HepG2 (cell line): ENCODE results near the gene WASHC2C. TPM values are rescaled to one million over a fixed set of nuclear protein-coding genes. Genes with fewer than 3 reads are reported as not detected.
"Not testable (repeated sequence)": the region's sequence is repeated elsewhere in the genome, so short reads cannot be mapped to it uniquely, and the experiment has no call there.

ENCODE experiments used
- ATAC-seq: fragments of 200-7000 bp; cut with Tn5 transposase; 3 replicates; pipeline ENCODE4 v1.9.1; 2020; ENCODE audit warnings: mild to moderate bottlenecking, moderate library complexity
- Bru-seq: library from RNA; stranded (reverse); fragments of 400-500 nt; gene quantifications from one replicate; lab custom pipeline; 2021; lab: Mats Ljungman, UMichigan
- BruChase-seq, 2 experiments: library from RNA; stranded (reverse); fragments of 400-500 nt; gene quantifications; one replicate each; lab custom pipeline; 2021; lab: Mats Ljungman, UMichigan
- BruUV-seq: library from RNA; stranded (reverse); fragments of 400-500 nt; replicated peaks from 2 replicates; lab custom pipeline; 2021; lab: Mats Ljungman, UMichigan
- CTCF ChIA-PET: fragments of 300-600 bp; formaldehyde crosslinking; extraction: SDS; loops from one replicate; lab custom pipeline; 2021; ENCODE audit warnings: low total read pairs, inconsistent platforms, low intra/inter-chr PET ratio; lab: Yijun Ruan, JAX
- POLR2A ChIA-PET: fragments of 350-600 bp; sonication (Branson Sonifier 250); formaldehyde crosslinking; loops from one replicate; lab custom pipeline; 2020; ENCODE audit warnings: antibody characterized with exemption, inconsistent platforms; lab: Yijun Ruan, JAX
- DNase-seq: peaks from one replicate; pipeline ENCODE4 v3.0.0-alpha.2; 2015; ENCODE audit warnings: low spot score
- FAIRE-seq: peaks from 3 replicates; lab custom pipeline; 2011; peaks lifted over from hg19 to GRCh38; lab: Jason Lieb, UNC
- H2AFZ ChIP-seq: one replicate; pipeline ENCODE4 v1.6.1; 2011; ENCODE audit warnings: low read length, inconsistent platforms
- H3K27ac ChIP-seq: fragments of 300-600 bp; 3 replicates; pipeline ENCODE4 v1.8.0; 2011; ENCODE audit warnings: mixed run types, mild to moderate bottlenecking, mixed read lengths, low read length, inconsistent platforms; ENCODE audit not compliant: insufficient read depth; ENCODE audit errors: extremely low read length
- H3K27me3 ChIP-seq, 2 experiments: fragments of 200-600 bp in 1 of 2; 2 replicates in 1 of 2; 3 replicates in 1 of 2; pipeline versions ENCODE4 v1.6.0 to v1.8.0; 2011; ENCODE audit warnings: low read length in 2 of 2, mild to moderate bottlenecking in 2 of 2, moderate library complexity in 2 of 2, inconsistent platforms in 1 of 2; ENCODE audit not compliant: insufficient read depth in 2 of 2, control insufficient read depth in 1 of 2
- H3K36me3 ChIP-seq, 2 experiments: fragments of 200-600 bp in 1 of 2; replicated peaks in 1 of 2; 2 replicates in 1 of 2; 3 replicates in 1 of 2; pipeline versions ENCODE4 v1.5.1 to v1.8.0; 2011; ENCODE audit warnings: low read length in 2 of 2, inconsistent platforms in 1 of 2; ENCODE audit not compliant: insufficient read depth in 2 of 2, control insufficient read depth in 1 of 2
- H3K4me1 ChIP-seq: 2 replicates; pipeline ENCODE4 v1.5.1; 2012; ENCODE audit warnings: low read length, inconsistent platforms; ENCODE audit not compliant: insufficient read depth
- H3K4me2 ChIP-seq: 2 replicates; pipeline ENCODE4 v1.6.0; 2011; ENCODE audit warnings: low read depth, low read length, inconsistent platforms
- H3K4me3 ChIP-seq, 3 experiments: fragments of 200-600 bp in 1 of 3; sonication (generic), shearing (Covaris generic) in 1 of 3; replicated peaks in 1 of 3; 2 replicates each; pipeline ENCODE4 v1.5.1; 2011 to 2016; ENCODE audit warnings: low read length in 3 of 3, inconsistent platforms in 2 of 3, low read depth in 2 of 3, mild to moderate bottlenecking in 2 of 3, control low read depth in 1 of 3, mixed read lengths in 1 of 3; ENCODE audit not compliant: insufficient read depth in 1 of 3
- H3K79me2 ChIP-seq: one replicate; pipeline ENCODE4 v1.6.1; 2011; ENCODE audit warnings: low read length, inconsistent platforms; ENCODE audit not compliant: insufficient read depth
- H3K9ac ChIP-seq: 2 replicates; pipeline ENCODE4 v1.6.0; 2011; ENCODE audit warnings: mild to moderate bottlenecking, low read depth, low read length, inconsistent platforms; ENCODE audit not compliant: insufficient read depth
- H3K9me3 ChIP-seq: 2 replicates; pipeline ENCODE4 v1.5.1; 2012; ENCODE audit warnings: mild to moderate bottlenecking, low read length
- H4K20me1 ChIP-seq: 2 replicates; pipeline ENCODE4 v1.6.0; 2011; ENCODE audit warnings: inconsistent platforms, mild to moderate bottlenecking, low read length, moderate library complexity; ENCODE audit not compliant: insufficient read depth
- ARNTL ChIP-seq: sonication (generic); formaldehyde crosslinking; IDR thresholded peaks from 2 replicates; pipeline ENCODE4 v1.4.0; 2020; ENCODE audit warnings: mild to moderate bottlenecking, missing genetic modification reagents
- POLR2G ChIP-seq: fragments of 200-400 bp; formaldehyde crosslinking; IDR thresholded peaks from 2 replicates; pipeline ENCODE4 v1.6.1; 2018; ENCODE audit warnings: mild to moderate bottlenecking, low read depth, low read length, moderate library complexity
- SRY ChIP-seq: sonication (generic); formaldehyde crosslinking; IDR thresholded peaks from 2 replicates; pipeline ENCODE4 v1.8.0; 2022; ENCODE audit warnings: mild to moderate bottlenecking, missing genetic modification reagents
- THAP8 ChIP-seq: sonication (generic); formaldehyde crosslinking; IDR thresholded peaks from 2 replicates; pipeline ENCODE4 v1.5.1; 2020; ENCODE audit warnings: missing genetic modification reagents, mild to moderate bottlenecking, borderline replicate concordance
- YY1 ChIP-seq: IDR thresholded peaks from 2 replicates; pipeline ENCODE4 v1.6.1; 2011; ENCODE audit warnings: low read length, low read depth, moderate library complexity, mild to moderate bottlenecking; ENCODE audit not compliant: insufficient read depth, insufficient replicate concordance
- ZSCAN31 ChIP-seq: sonication (generic); formaldehyde crosslinking; IDR thresholded peaks from 2 replicates; pipeline ENCODE4 v1.5.0; 2020; ENCODE audit warnings: low read depth, mild to moderate bottlenecking, missing genetic modification reagents
- WGBS: methylation state at CpG from one replicate; pipeline ENCODE4 v1.1.6; 2017; ENCODE audit warnings: low lambda C conversion rate; 5-methylcytosine and 5-hydroxymethylcytosine counted together
- in situ Hi-C: cut with HindIII; loops from 2 replicates; pipeline ENCODE4 v1.10.0; 2017; ENCODE audit warnings: low pct_unique_long_range_greater_than_20kb; ENCODE audit not compliant: extremely low pct_ligation_motif_present
- intact Hi-C: fragments of 100-400 bp; cut with micrococcal nuclease; formaldehyde crosslinking; loops from one replicate; pipeline ENCODE4 v1.10.0; 2022; ENCODE audit not compliant: unreplicated experiment
- long read RNA-seq, 2 experiments: library from RNA in 1 of 2; library from polyadenylated mRNA in 1 of 2; stranded (forward) in 1 of 2; unstranded in 1 of 2; transcript quantifications; one replicate each; pipeline ENCODE4 v2.0.0, GENCODE V29; 2019 to 2022
- polyA minus RNA-seq, 3 experiments: library from RNA; depleted of rRNA, polyadenylated mRNA; stranded (reverse); fragments of >200 nt; gene quantifications; 2 replicates each; pipeline ENCODE4 v1.2.3, GENCODE V29; 2011; ENCODE audit warnings: low replicate concordance in 1 of 3
- polyA plus RNA-seq, 8 experiments: library from polyadenylated mRNA; depleted of rRNA in 3 of 8; stranded (reverse) in 7 of 8; unstranded in 1 of 8; fragments of >200 nt; fragmentation: Illumina TruSeq in 4 of 8; extraction: Trizol in 4 of 8; gene quantifications; 2 replicates each; pipeline versions ENCODE4 v1.2.1 to v1.2.3, GENCODE V29; 2011 to 2016; ENCODE audit warnings: low read depth in 4 of 8, missing spikeins in 1 of 8, mixed read lengths in 1 of 8; ENCODE audit not compliant: insufficient read depth in 1 of 8
- total RNA-seq, 5 experiments: library from RNA; depleted of rRNA; stranded (reverse); fragments of >200 nt; fragmentation: Illumina TruSeq; extraction: Trizol; gene quantifications; 2 replicates each; pipeline ENCODE4 v1.2.3, GENCODE V29; 2016; ENCODE audit warnings: low read depth in 1 of 5
- TF ChIP-seq, protein P1 (sequence below): sonication (generic); formaldehyde crosslinking; IDR thresholded peaks from 2 replicates; pipeline ENCODE4 v1.8.1; 2023; ENCODE audit warnings: mild to moderate bottlenecking, missing genetic modification reagents
- TF ChIP-seq, protein P2 (sequence below): sonication (generic); formaldehyde crosslinking; IDR thresholded peaks from 2 replicates; pipeline ENCODE4 v1.4.0; 2020; ENCODE audit warnings: missing genetic modification reagents

The WASHC2C gene, protein sequence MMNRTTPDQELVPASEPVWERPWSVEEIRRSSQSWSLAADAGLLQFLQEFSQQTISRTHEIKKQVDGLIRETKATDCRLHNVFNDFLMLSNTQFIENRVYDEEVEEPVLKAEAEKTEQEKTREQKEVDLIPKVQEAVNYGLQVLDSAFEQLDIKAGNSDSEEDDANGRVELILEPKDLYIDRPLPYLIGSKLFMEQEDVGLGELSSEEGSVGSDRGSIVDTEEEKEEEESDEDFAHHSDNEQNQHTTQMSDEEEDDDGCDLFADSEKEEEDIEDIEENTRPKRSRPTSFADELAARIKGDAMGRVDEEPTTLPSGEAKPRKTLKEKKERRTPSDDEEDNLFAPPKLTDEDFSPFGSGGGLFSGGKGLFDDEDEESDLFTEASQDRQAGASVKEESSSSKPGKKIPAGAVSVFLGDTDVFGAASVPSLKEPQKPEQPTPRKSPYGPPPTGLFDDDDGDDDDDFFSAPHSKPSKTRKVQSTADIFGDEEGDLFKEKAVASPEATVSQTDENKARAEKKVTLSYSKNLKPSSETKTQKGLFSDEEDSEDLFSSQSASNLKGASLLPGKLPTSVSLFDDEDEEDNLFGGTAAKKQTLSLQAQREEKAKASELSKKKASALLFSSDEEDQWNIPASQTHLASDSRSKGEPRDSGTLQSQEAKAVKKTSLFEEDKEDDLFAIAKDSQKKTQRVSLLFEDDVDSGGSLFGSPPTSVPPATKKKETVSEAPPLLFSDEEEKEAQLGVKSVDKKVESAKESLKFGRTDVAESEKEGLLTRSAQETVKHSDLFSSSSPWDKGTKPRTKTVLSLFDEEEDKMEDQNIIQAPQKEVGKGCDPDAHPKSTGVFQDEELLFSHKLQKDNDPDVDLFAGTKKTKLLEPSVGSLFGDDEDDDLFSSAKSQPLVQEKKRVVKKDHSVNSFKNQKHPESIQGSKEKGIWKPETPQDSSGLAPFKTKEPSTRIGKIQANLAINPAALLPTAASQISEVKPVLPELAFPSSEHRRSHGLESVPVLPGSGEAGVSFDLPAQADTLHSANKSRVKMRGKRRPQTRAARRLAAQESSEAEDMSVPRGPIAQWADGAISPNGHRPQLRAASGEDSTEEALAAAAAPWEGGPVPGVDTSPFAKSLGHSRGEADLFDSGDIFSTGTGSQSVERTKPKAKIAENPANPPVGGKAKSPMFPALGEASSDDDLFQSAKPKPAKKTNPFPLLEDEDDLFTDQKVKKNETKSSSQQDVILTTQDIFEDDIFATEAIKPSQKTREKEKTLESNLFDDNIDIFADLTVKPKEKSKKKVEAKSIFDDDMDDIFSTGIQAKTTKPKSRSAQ (N-terminal part only)
- total RNA-seq (2016; rRNA removed; fragmentation: Illumina TruSeq; extraction: Trizol) (19.1 and 20.8 TPM in 2 replicates), polyA plus RNA-seq (2011; rRNA removed) (17.3 and 17.8 TPM in 2 replicates), polyA minus RNA-seq (2011; rRNA and poly(A)+ RNA removed; ENCODE audit: low replicate concordance) (8.0 and 18.3 TPM in 2 replicates), Bru-seq, nascent RNA (percentile 77 among the genes with signal in this experiment), BruChase-seq, experiment 1, labeled RNA remaining after a 6-hour chase (percentile 86 among the genes with signal in this experiment), BruChase-seq, experiment 2, labeled RNA remaining after a 2-hour chase (percentile 81 among the genes with signal in this experiment)
- 4.8 and 4.9 TPM in 2 replicates for total RNA-seq (2016; cell fraction: cytosol; rRNA removed; fragmentation: Illumina TruSeq; extraction: Trizol; ENCODE audit: low read depth)
- total RNA-seq (2016; cell fraction: insoluble cytoplasmic fraction; rRNA removed; fragmentation: Illumina TruSeq; extraction: Trizol) = 18.7 and 21.2 TPM in 2 replicates
- 6.2 and 7.1 TPM in 2 replicates for total RNA-seq (2016; cell fraction: membrane; rRNA removed; fragmentation: Illumina TruSeq; extraction: Trizol)
- 25.9 and 29.1 TPM in 2 replicates for total RNA-seq (2016; cell fraction: nucleus; rRNA removed; fragmentation: Illumina TruSeq; extraction: Trizol)
- polyA plus RNA-seq (2011; cell fraction: cytosol; rRNA removed) = 7.0 and 7.1 TPM in 2 replicates
- polyA plus RNA-seq (2011; cell fraction: nucleus; rRNA removed) = 42.7 and 47.3 TPM in 2 replicates
- 12.5 and 12.9 TPM in 2 replicates for polyA plus RNA-seq (2012)
- polyA plus RNA-seq (2016; cell fraction: cytosol; fragmentation: Illumina TruSeq; extraction: Trizol; ENCODE audit: low read depth) = 1.4 and 1.9 TPM in 2 replicates
- polyA plus RNA-seq (2016; cell fraction: insoluble cytoplasmic fraction; fragmentation: Illumina TruSeq; extraction: Trizol; ENCODE audit: low read depth) = 15.1 and 16.3 TPM in 2 replicates
- 3.0 and 3.8 TPM in 2 replicates for polyA plus RNA-seq (2016; cell fraction: membrane; fragmentation: Illumina TruSeq; extraction: Trizol; ENCODE audit: low read depth)
- 55.5 and 56.4 TPM in 2 replicates for polyA plus RNA-seq (2016; cell fraction: nucleus; fragmentation: Illumina TruSeq; extraction: Trizol; ENCODE audit: insufficient read depth, low read depth)
- 8.4 and 9.6 TPM in 2 replicates for polyA minus RNA-seq (2011; cell fraction: cytosol; rRNA and poly(A)+ RNA removed)
- 39.1 and 55.3 TPM in 2 replicates for polyA minus RNA-seq (2011; cell fraction: nucleus; rRNA and poly(A)+ RNA removed)
- long read RNA-seq, experiment 1, full-length matches to known transcripts = 4 of 18 reads
- long read RNA-seq, experiment 1, partial matches to known transcripts = 11 of 18 reads
- long read RNA-seq, experiment 1, other reads (novel, unspliced or antisense) = 3 of 18 reads
- long read RNA-seq, experiment 2, partial matches to known transcripts = 9 of 24 reads
- long read RNA-seq, experiment 2, other reads (novel, unspliced or antisense) = 13 of 24 reads

GRCh38 chr10:45726703-45727420, at the start of gene WASHC2C:
Gene WASHC2C (plus strand): TSS chr10:45727266. CDS start chr10:45727318, 52 bp downstream.
- H3K9ac ChIP-seq = peak within 1 kb of the TSS; percentile 79
- peak within 1 kb of the TSS; percentile 64 to 86 (median 81) for H3K4me3 ChIP-seq
- H2AFZ ChIP-seq, intact Hi-C loops, H3K9me3 ChIP-seq, H3K4me1 ChIP-seq, H3K27me3 ChIP-seq, H3K79me2 ChIP-seq, CTCF ChIA-PET, POLR2A ChIA-PET, H4K20me1 ChIP-seq, in situ Hi-C loops, H3K36me3 ChIP-seq: not testable (repeated sequence)
- peak; percentile 90 for ATAC-seq
- 2% methylated on average over 13 of the region's 49 CpGs for WGBS
- peak within 1 kb of the TSS; percentile 78 for H3K4me2 ChIP-seq
- BruUV-seq = TSS peak; percentile 93
- DNase-seq = peak; percentile 85
- peak; percentile 72 for FAIRE-seq
- peak within 1 kb of the TSS; percentile 61 for H3K27ac ChIP-seq
- TF ChIP-seq, protein P1, sequence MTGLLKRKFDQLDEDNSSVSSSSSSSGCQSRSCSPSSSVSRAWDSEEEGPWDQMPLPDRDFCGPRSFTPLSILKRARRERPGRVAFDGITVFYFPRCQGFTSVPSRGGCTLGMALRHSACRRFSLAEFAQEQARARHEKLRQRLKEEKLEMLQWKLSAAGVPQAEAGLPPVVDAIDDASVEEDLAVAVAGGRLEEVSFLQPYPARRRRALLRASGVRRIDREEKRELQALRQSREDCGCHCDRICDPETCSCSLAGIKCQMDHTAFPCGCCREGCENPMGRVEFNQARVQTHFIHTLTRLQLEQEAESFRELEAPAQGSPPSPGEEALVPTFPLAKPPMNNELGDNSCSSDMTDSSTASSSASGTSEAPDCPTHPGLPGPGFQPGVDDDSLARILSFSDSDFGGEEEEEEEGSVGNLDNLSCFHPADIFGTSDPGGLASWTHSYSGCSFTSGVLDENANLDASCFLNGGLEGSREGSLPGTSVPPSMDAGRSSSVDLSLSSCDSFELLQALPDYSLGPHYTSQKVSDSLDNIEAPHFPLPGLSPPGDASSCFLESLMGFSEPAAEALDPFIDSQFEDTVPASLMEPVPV = 0 out of 2 replicates have a peak, but pooled peaks have one; percentile 69
- TF ChIP-seq SRY (CRISPR knock-in tag) (peak; percentile 54; the same call in 1 of the 2 replicates), ARNTL (peak; percentile 86; the same call in 1 of the 2 replicates), YY1 (peak; percentile 32), THAP8 (0 out of 2 replicates have a peak, but pooled peaks have one; percentile 33), ZSCAN31 (CRISPR knock-in tag) (0 out of 2 replicates have a peak, but pooled peaks have one; percentile 36), POLR2G (peak; percentile 85)
- TF ChIP-seq, protein P2, sequence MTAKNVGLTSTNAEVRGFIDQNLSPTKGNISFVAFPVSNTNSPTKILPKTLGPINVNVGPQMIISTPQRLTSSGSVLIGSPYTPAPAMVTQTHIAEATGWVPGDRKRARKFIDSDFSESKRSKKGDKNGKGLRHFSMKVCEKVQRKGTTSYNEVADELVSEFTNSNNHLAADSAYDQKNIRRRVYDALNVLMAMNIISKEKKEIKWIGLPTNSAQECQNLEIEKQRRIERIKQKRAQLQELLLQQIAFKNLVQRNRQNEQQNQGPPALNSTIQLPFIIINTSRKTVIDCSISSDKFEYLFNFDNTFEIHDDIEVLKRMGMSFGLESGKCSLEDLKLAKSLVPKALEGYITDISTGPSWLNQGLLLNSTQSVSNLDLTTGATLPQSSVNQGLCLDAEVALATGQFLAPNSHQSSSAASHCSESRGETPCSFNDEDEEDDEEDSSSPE = peak; percentile 50; the same call in 1 of the 2 replicates
